Measurements from ENCODE around the gene TFEB.

TFEB gene

DNA sequence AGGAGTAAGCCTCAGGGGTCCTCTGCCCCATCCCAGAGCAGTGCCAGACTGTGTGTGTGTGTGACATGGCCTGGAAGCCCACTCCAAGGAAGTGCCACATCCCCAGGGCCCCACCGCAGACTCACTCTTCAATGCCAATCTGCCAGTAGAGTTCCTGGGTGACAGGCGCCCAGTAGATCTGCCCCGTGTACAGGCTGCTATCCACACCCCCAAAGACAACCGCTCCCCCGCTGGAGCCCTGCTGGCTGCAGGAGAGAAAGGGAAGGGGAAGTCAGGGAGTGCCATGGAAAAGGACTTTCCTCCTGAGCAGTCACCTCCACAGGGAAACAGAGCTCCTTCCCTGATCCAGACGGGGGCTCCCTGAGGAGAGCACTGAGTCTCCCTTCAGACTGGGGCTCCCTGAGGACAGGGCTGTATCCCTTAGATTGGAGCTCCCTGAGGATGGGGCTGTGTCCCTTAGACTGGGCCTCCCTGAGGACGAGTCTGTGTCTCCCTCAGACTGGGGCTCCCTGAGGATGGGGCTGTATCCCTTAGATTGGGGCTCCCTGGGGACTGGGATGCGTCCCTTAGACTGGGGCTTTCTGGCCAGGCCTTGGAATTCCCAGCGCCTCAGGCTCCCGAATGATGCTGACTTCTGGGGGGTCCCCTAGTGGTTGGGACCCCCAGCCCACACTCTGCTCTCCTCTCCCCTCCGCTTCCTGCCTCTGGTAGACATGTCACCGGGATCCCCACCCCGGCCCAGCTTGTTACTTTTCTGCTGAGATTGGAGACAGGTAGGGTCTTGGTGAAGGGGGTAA lies 5.2 kb upstream of the TFEB start:
- peaks cover 0 to 28% of the 10 kb centered on the region in 2 experiments for H3K27me3 ChIP-seq (ENCODE audit: control insufficient read depth in 1 of 2, insufficient read depth in 1 of 2, low read length in 2 of 2)
- peaks cover 8% of the 10 kb centered on the region for H3K4me1 ChIP-seq (ENCODE audit: control insufficient read depth, insufficient read depth, low read depth, low read length)
- H2BK12ac ChIP-seq (ENCODE audit: low read length in 2 of 2), result peak overlapping the region; percentile 22 to 78
- no peak overlapping the region for H2BK120ac ChIP-seq (ENCODE audit: low read depth, low read length)
- H3K9ac ChIP-seq (ENCODE audit: low read length), result no peak overlapping the region
- H2AFZ ChIP-seq (ENCODE audit: low read depth, low read length), result no peak overlapping the region
- no peaks in the 10 kb centered on the region for H3K36me3 ChIP-seq (ENCODE audit: control insufficient read depth in 1 of 2, insufficient read depth in 2 of 2, low read depth in 1 of 2, low read length in 2 of 2)
- WGBS, result 86% methylated on average over 9 of the region's 13 CpGs
- H3K4me3 ChIP-seq (ENCODE audit: insufficient read depth in 1 of 2, low read depth in 1 of 2, low read length in 2 of 2), result no peak overlapping the region
- H3K4me2 ChIP-seq (ENCODE audit: low read length, poor library complexity, severe bottlenecking), result no peak overlapping the region
- no peak overlapping the region for H4K91ac ChIP-seq (ENCODE audit: low read length)
- peak overlapping the region; percentile 66 for H4K8ac ChIP-seq (ENCODE audit: low read length)
- no peak overlapping the region for H3K4ac ChIP-seq (ENCODE audit: low read depth in 1 of 2, low read length in 2 of 2)
- H2BK5ac ChIP-seq (ENCODE audit: low read depth, low read length, poor library complexity, severe bottlenecking), result no peak overlapping the region
- H3K9me3 ChIP-seq (ENCODE audit: control insufficient read depth, low read length), result no peaks in the 10 kb centered on the region
- H3K79me1 ChIP-seq (replicated peaks; ENCODE audit: low read length, poor library complexity, severe bottlenecking), result no peaks in the 10 kb centered on the region
- H3K23ac ChIP-seq (ENCODE audit: low read length in 2 of 2), result no peak overlapping the region
- no peak for DNase-seq
- no peak overlapping the region for H3K18ac ChIP-seq (ENCODE audit: low read depth in 1 of 2, low read length in 2 of 2)
- H2AK5ac ChIP-seq (ENCODE audit: low read length, severe bottlenecking), result no peak overlapping the region
- no peak overlapping the region for H3K14ac ChIP-seq (ENCODE audit: low read length in 2 of 2)
- H3K27ac ChIP-seq (ENCODE audit: low read length, poor library complexity, severe bottlenecking), result no peak overlapping the region
- H2BK15ac ChIP-seq (ENCODE audit: low read depth, poor library complexity, severe bottlenecking), result no peak overlapping the region

DNA sequence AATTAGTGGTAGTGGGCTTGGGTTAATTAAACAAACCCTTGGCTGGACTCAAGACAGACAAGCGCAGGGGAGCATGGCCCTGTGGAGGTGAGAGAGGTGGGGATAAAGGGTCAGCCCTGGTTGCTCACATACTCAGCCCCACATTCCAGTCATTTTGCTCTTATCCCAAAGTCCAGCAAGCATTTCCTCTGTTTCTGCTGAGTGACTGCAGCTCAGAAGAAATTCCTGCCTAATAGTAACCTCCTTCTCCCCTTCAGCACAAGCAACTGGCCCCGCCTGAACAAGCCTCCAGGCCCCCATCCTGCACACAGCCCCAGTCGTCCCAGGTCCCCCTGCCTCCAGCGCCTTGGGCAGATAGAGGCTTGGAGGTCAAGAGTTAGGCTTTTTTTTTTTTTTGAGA lies 3.6 kb upstream of the TFEB start:
- 92% methylated on average over 2 of the region's 4 CpGs for WGBS
- H3K9me3 ChIP-seq (ENCODE audit: control insufficient read depth, low read length), result no peaks in the 10 kb centered on the region

DNA sequence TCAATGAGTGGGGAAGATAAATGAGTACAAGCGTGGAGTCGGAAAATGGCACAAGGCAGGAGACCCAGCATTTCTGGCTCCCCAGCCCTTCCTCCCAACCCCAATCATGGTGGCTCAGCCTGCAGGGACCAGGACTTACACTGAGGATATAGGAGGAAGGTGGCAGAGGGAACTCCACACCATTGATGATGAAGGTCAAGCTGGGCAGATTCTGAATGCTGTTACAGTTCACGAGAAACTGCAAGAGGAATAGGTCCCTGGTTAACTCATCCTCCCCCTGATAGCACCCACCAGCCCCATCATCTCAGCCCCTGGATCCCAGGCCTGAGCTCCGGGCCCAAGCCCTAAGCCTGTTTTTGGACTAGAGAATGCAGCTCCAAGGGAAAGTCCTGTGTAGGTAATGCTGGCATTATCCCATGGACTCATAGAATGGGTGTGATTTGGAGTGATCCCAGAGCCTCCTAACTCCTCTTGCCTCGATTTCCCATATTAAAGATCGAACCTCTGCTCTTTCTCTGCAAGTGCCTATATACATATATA lies 2.3 kb upstream of the TFEB start:
- Histone ChIP-seq H3K4me1 (ENCODE audit: control insufficient read depth, insufficient read depth, low read depth, low read length) (peaks cover 17% of the 10 kb centered on the region), H3K79me1 (replicated peaks; ENCODE audit: low read length, poor library complexity, severe bottlenecking) (no peaks in the 10 kb centered on the region), H4K91ac (ENCODE audit: low read length) (no peak overlapping the region), H2BK120ac (ENCODE audit: low read depth, low read length) (no peak overlapping the region), H2BK15ac (ENCODE audit: low read depth, poor library complexity, severe bottlenecking) (no peak overlapping the region), H3K4ac (ENCODE audit: low read depth in 1 of 2, low read length in 2 of 2) (no peak overlapping the region), H3K9ac (ENCODE audit: low read length) (no peak overlapping the region), H3K27me3 (ENCODE audit: control insufficient read depth in 1 of 2, insufficient read depth in 1 of 2, low read length in 2 of 2) (peaks cover 0 to 28% of the 10 kb centered on the region in 2 experiments), H3K23ac (ENCODE audit: low read length in 2 of 2) (no peak overlapping the region), H3K18ac (ENCODE audit: low read depth in 1 of 2, low read length in 2 of 2) (no peak overlapping the region), H3K36me3 (ENCODE audit: control insufficient read depth in 1 of 2, insufficient read depth in 2 of 2, low read depth in 1 of 2, low read length in 2 of 2) (no peaks in the 10 kb centered on the region), H4K8ac (ENCODE audit: low read length) (no peak overlapping the region), H3K9me3 (ENCODE audit: control insufficient read depth, low read length) (no peaks in the 10 kb centered on the region), H3K4me3 (ENCODE audit: insufficient read depth in 1 of 2, low read depth in 1 of 2, low read length in 2 of 2) (no peak overlapping the region), H3K4me2 (ENCODE audit: low read length, poor library complexity, severe bottlenecking) (no peak overlapping the region), H2AK5ac (ENCODE audit: low read length, severe bottlenecking) (peak overlapping the region; percentile 21), H2AFZ (ENCODE audit: low read depth, low read length) (no peak overlapping the region), H3K14ac (ENCODE audit: low read length in 2 of 2) (no peak overlapping the region), H3K27ac (ENCODE audit: low read length, poor library complexity, severe bottlenecking) (no peak overlapping the region), H2BK5ac (ENCODE audit: low read depth, low read length, poor library complexity, severe bottlenecking) (no peak overlapping the region), H2BK12ac (ENCODE audit: low read length in 2 of 2) (no peak overlapping the region)
- 93% methylated on average over 4 of the region's 6 CpGs for WGBS
- DNase-seq, result no peak

More for the DNA sequence above, 3.6 kb upstream of the TFEB start:
- Histone ChIP-seq H3K27me3 (ENCODE audit: control insufficient read depth in 1 of 2, insufficient read depth in 1 of 2, low read length in 2 of 2) (peaks cover 0 to 28% of the 10 kb centered on the region in 2 experiments), H3K9ac (ENCODE audit: low read length) (no peak overlapping the region), H4K8ac (ENCODE audit: low read length) (peak overlapping the region; percentile 1), H3K79me1 (replicated peaks; ENCODE audit: low read length, poor library complexity, severe bottlenecking) (no peaks in the 10 kb centered on the region), H3K23ac (ENCODE audit: low read length in 2 of 2) (no peak overlapping the region), H2BK15ac (ENCODE audit: low read depth, poor library complexity, severe bottlenecking) (no peak overlapping the region), H4K91ac (ENCODE audit: low read length) (no peak overlapping the region), H3K4me1 (ENCODE audit: control insufficient read depth, insufficient read depth, low read depth, low read length) (peaks cover 8% of the 10 kb centered on the region), H3K18ac (ENCODE audit: low read depth in 1 of 2, low read length in 2 of 2) (no peak overlapping the region), H3K36me3 (ENCODE audit: control insufficient read depth in 1 of 2, insufficient read depth in 2 of 2, low read depth in 1 of 2, low read length in 2 of 2) (no peaks in the 10 kb centered on the region), H2BK120ac (ENCODE audit: low read depth, low read length) (no peak overlapping the region), H2BK12ac (ENCODE audit: low read length in 2 of 2) (no peak overlapping the region), H3K4me2 (ENCODE audit: low read length, poor library complexity, severe bottlenecking) (no peak overlapping the region), H3K27ac (ENCODE audit: low read length, poor library complexity, severe bottlenecking) (no peak overlapping the region), H3K14ac (ENCODE audit: low read length in 2 of 2) (no peak overlapping the region), H3K4ac (ENCODE audit: low read depth in 1 of 2, low read length in 2 of 2) (no peak overlapping the region), H2BK5ac (ENCODE audit: low read depth, low read length, poor library complexity, severe bottlenecking) (no peak overlapping the region), H2AK5ac (ENCODE audit: low read length, severe bottlenecking) (no peak overlapping the region), H3K4me3 (ENCODE audit: insufficient read depth in 1 of 2, low read depth in 1 of 2, low read length in 2 of 2) (no peak overlapping the region), H2AFZ (ENCODE audit: low read depth, low read length) (no peak overlapping the region)
- DNase-seq, result no peak

DNA sequence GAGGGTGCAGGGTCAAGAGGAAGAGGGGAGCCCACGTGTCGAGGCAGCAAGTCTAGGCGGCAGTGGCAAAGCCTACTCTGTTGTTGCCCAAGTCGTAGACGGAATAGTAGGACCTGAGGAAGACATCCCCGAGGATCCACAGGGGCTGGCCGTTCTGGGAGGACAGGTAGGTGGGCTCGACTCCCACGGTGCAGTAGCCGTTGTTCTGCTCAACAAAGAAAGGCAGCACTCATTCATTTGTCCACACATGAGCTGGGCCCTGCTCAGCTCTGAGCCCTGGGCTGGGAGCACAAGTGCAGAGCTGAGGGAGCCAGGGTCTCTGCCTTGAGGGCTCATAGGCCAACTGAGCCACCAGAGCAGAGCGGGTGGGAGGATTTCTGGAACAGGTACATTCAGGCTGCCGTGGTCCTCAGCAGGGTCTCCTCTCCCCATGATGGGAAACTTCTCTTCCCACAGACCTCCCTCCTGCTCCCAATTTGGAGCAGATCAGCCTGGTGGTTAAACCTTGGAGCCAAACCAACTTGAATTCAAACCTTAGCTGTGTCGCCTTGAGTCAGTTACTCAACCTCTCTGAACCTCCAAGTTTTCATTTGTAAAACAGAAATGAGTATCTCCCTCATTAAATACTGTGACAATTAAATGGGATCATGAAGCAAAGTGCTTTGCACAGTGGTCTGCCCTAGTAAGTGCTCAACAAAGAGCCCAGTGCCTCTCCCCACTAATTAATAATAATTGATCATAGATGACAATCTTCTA lies 1.6 kb upstream of the TFEB start:
- Histone ChIP-seq H3K4me2 (ENCODE audit: low read length, poor library complexity, severe bottlenecking) (no peak overlapping the region), H4K8ac (ENCODE audit: low read length) (peak overlapping the region; percentile 32), H2BK120ac (ENCODE audit: low read depth, low read length) (no peak overlapping the region), H3K14ac (ENCODE audit: low read length in 2 of 2) (no peak overlapping the region), H2AFZ (ENCODE audit: low read depth, low read length) (no peak overlapping the region), H3K4ac (ENCODE audit: low read depth in 1 of 2, low read length in 2 of 2) (no peak overlapping the region), H3K9ac (ENCODE audit: low read length) (no peak overlapping the region), H3K27ac (ENCODE audit: low read length, poor library complexity, severe bottlenecking) (no peak overlapping the region), H2BK12ac (ENCODE audit: low read length in 2 of 2) (no peak overlapping the region), H2AK5ac (ENCODE audit: low read length, severe bottlenecking) (no peak overlapping the region), H3K4me1 (ENCODE audit: control insufficient read depth, insufficient read depth, low read depth, low read length) (peaks cover 20% of the 10 kb centered on the region), H3K27me3 (ENCODE audit: control insufficient read depth in 1 of 2, insufficient read depth in 1 of 2, low read length in 2 of 2) (peaks cover 0 to 28% of the 10 kb centered on the region in 2 experiments), H3K18ac (ENCODE audit: low read depth in 1 of 2, low read length in 2 of 2) (no peak overlapping the region), H2BK15ac (ENCODE audit: low read depth, poor library complexity, severe bottlenecking) (peak overlapping the region; percentile 45), H3K23ac (ENCODE audit: low read length in 2 of 2) (no peak overlapping the region), H3K9me3 (ENCODE audit: control insufficient read depth, low read length) (no peaks in the 10 kb centered on the region), H3K36me3 (ENCODE audit: control insufficient read depth in 1 of 2, insufficient read depth in 2 of 2, low read depth in 1 of 2, low read length in 2 of 2) (no peaks in the 10 kb centered on the region), H4K91ac (ENCODE audit: low read length) (peak overlapping the region; percentile 53), H3K4me3 (ENCODE audit: insufficient read depth in 1 of 2, low read depth in 1 of 2, low read length in 2 of 2) (no peak overlapping the region), H3K79me1 (replicated peaks; ENCODE audit: low read length, poor library complexity, severe bottlenecking) (no peaks in the 10 kb centered on the region), H2BK5ac (ENCODE audit: low read depth, low read length, poor library complexity, severe bottlenecking) (no peak overlapping the region)
- no peak for DNase-seq
- 92% methylated on average over 13 of the region's 13 CpGs for WGBS

Measured in mesenchymal stem cell (in vitro differentiated cells and primary cell).